GM21381 (cell line): Measurements from ENCODE around the gene LBX2.
"Not testable (repeated sequence)": the region's sequence is repeated elsewhere in the genome, so short reads cannot be mapped to it uniquely, and the experiment has no call there.

ENCODE experiments used
- ATAC-seq: cut with Tn5 transposase; IDR thresholded peaks from one replicate; pipeline ENCODE4 v1.9.1; 2021; ENCODE audit warnings: mild to moderate bottlenecking, moderate library complexity; ENCODE audit not compliant: unreplicated experiment

LBX2 gene

GRCh38 chr2:74459503-74460118, 39.8 kb downstream of the LBX2 start:
- ATAC-seq = not testable (repeated sequence)

GRCh38 chr2:74458938-74459363, 40.5 kb downstream of the LBX2 start:
- no peak for ATAC-seq

GRCh38 chr2:74458132-74458937, 41.1 kb downstream of the LBX2 start, which contains the start of gene WBP1:
WBP1 (plus strand) TSS chr2:74458438; CDS start chr2:74458603, 165 bp downstream.
- ATAC-seq = peak; percentile 77

GRCh38 chr2:74457549-74458131, 41.8 kb downstream of the LBX2 start:
- ATAC-seq = peak; percentile 23

DNA sequence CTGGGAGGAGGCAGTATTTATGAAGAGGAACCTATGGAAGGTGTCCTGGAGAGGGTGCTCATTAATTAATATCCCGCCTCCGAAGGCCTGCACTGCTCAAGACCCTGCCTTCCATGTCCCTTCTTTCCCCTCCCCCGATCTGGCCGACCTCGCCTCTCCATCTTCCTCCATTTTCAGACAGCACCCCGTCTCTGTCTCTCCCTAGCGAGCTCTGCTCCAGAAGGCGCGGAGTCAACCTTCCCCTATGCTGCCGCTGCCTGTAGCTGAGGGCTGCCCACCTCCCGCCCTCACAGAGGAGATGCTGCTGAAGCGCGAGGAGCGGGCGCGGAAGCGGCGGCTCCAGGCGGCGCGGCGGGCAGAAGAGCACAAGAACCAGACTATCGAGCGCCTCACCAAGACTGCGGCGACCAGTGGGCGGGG, 42.3 kb downstream of the LBX2 start:
- ATAC-seq = no peak

DNA sequence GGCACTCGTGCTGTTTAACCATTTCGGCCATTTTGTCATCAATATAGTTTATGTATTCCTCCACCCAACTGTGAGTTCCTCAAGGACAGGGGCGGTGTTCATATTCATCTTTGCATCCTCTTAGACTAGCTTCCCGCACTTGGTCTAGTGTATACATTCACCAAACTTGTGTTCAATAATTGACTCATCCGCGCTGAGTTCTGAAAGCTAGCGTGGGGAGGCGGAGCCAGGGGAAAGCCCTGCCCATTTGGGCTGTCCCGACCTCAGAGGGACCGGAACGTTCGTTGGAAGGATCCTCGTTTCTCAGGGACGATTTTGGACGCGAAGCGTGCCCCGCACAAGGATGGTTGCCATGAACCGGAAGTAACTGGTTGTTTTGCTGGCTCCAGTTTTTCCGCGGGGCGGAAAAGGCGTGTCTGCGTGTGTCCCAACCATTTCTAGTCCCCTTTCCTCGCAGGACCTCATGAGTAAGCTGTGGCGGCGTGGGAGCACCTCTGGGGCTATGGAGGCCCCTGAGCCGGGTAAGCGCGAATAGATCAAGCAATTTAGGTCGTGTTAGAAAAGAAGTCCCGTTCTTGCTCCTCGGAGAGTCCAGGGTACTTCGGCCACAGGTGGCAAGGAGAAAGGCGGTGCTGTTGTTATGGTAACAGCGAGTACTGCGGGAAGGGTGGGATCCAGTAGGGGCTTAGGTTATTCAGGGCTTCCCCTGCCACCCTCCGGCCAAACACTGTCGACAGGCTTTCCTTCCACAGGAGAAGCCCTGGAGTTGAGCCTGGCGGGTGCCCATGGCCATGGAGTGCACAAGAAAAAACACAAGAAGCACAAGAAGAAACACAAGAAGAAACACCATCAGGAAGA, 44.5 kb downstream of the LBX2 start, which contains the start of gene INO80B:
INO80B (plus strand) TSS at position 434 of the 858 bp plus-strand sequence; CDS start at position 464, 30 bp downstream.
- peak; percentile 42 for ATAC-seq

GRCh38 chr2:74450570-74451190, 48.7 kb downstream of the LBX2 start:
- no peak for ATAC-seq

GRCh38 chr2:74448771-74449170, 50.6 kb downstream of the LBX2 start:
- no peak for ATAC-seq
